Measurements from ENCODE around the gene SLC9A5. TPM values are rescaled to one million over a fixed set of nuclear protein-coding genes. Genes with fewer than 3 reads are reported as not detected.

The SLC9A5 gene
- total RNA-seq, 2 experiments from 2014 or later, result 5.2 TPM

GRCh38 chr16:67264866-67265265, 16.1 kb downstream of the SLC9A5 start:
- H3K9me3 Mint-ChIP-seq, result no peaks in the 10 kb centered on the region
- CTCF ChIA-PET, result interaction anchor here (0.8 to 1.3 kb wide), 2 partner anchors 74 to 135 kb away, joined by 4 read pairs; no protein-coding TSS in a partner anchor
- H3K36me3 Mint-ChIP-seq (ENCODE audit: low read depth), result no peaks in the 10 kb centered on the region
- H3K4me1 Mint-ChIP-seq (ENCODE audit: low read depth), result no peaks in the 10 kb centered on the region
- no peak for DNase-seq
- no peak overlapping the region for H3K27ac Mint-ChIP-seq
- no peak overlapping the region for H3K4me3 Mint-ChIP-seq
- H3K27me3 Mint-ChIP-seq (ENCODE audit: low read depth), result peaks cover 19% of the 10 kb centered on the region
- intact Hi-C loops (cut with micrococcal nuclease), result no loop called here

GRCh38 chr16:67265834-67266233, 17.1 kb downstream of the SLC9A5 start:
- CTCF ChIA-PET, result interaction anchor here (1.0 to 2.0 kb wide), 5 partner anchors 14 to 134 kb away, joined by 3 to 4 read pairs (median 4); partner anchors contain the start of gene SLC9A5
- no peak overlapping the region for H3K27ac Mint-ChIP-seq
- peaks cover 16% of the 10 kb centered on the region for H3K27me3 Mint-ChIP-seq (ENCODE audit: low read depth)
- H3K4me1 Mint-ChIP-seq (ENCODE audit: low read depth), result no peaks in the 10 kb centered on the region
- no peak for DNase-seq
- no peaks in the 10 kb centered on the region for H3K9me3 Mint-ChIP-seq
- intact Hi-C loops (cut with micrococcal nuclease), result no loop called here
- no peak overlapping the region for H3K4me3 Mint-ChIP-seq
- H3K36me3 Mint-ChIP-seq (ENCODE audit: low read depth), result no peaks in the 10 kb centered on the region

GRCh38 chr16:67268136-67268579, 19.4 kb downstream of the SLC9A5 start:
- CTCF ChIA-PET, result interaction anchor here (0.6 to 1.2 kb wide), 3 partner anchors 10 to 145 kb away, joined by 3 read pairs; no protein-coding TSS in a partner anchor
- Mint-ChIP-seq H3K36me3 (ENCODE audit: low read depth) (no peaks in the 10 kb centered on the region), H3K4me3 (no peak overlapping the region), H3K4me1 (ENCODE audit: low read depth) (no peaks in the 10 kb centered on the region), H3K27ac (no peak overlapping the region), H3K27me3 (ENCODE audit: low read depth) (peaks cover 5% of the 10 kb centered on the region), H3K9me3 (no peaks in the 10 kb centered on the region)
- no peak for DNase-seq
- intact Hi-C loops (cut with micrococcal nuclease), result no loop called here

- no peak overlapping the region for H3K4me3 Mint-ChIP-seq
- no peaks in the 10 kb centered on the region for H3K9me3 Mint-ChIP-seq
- H3K27ac Mint-ChIP-seq, result no peak overlapping the region
- H3K4me1 Mint-ChIP-seq (ENCODE audit: low read depth), result no peaks in the 10 kb centered on the region
- DNase-seq, result no peak
- CTCF ChIA-PET, result interaction anchor here (1.3 to 1.4 kb wide), 2 partner anchors 21 to 130 kb away, joined by 3 to 5 read pairs; partner anchors contain the start of gene SLC9A5
- intact Hi-C loops (cut with micrococcal nuclease), result no loop called here
- peaks cover 2% of the 10 kb centered on the region for H3K36me3 Mint-ChIP-seq (ENCODE audit: low read depth)
- peaks cover 1% of the 10 kb centered on the region for H3K27me3 Mint-ChIP-seq (ENCODE audit: low read depth)
Measured at GRCh38 chr16:67269766-67270165, 21.0 kb downstream of the SLC9A5 start.

- CTCF ChIA-PET, result interaction anchor here (0.7 to 0.9 kb wide), 2 partner anchors 76 to 128 kb away, joined by 3 read pairs; no protein-coding TSS in a partner anchor
- Mint-ChIP-seq H3K4me1 (ENCODE audit: low read depth) (no peaks in the 10 kb centered on the region), H3K27me3 (ENCODE audit: low read depth) (no peaks in the 10 kb centered on the region), H3K4me3 (no peak overlapping the region), H3K27ac (no peak overlapping the region), H3K9me3 (no peaks in the 10 kb centered on the region), H3K36me3 (ENCODE audit: low read depth) (peaks cover 3% of the 10 kb centered on the region)
- no peak for DNase-seq
- intact Hi-C loops (cut with micrococcal nuclease), result no loop called here
Measured at GRCh38 chr16:67270931-67271338, 22.2 kb downstream of the SLC9A5 start.

- no peaks in the 10 kb centered on the region for H3K27me3 Mint-ChIP-seq (ENCODE audit: low read depth)
- no peak for DNase-seq
- H3K9me3 Mint-ChIP-seq, result no peaks in the 10 kb centered on the region
- H3K4me1 Mint-ChIP-seq (ENCODE audit: low read depth), result peaks cover 1% of the 10 kb centered on the region
- H3K27ac Mint-ChIP-seq, result no peak overlapping the region
- H3K36me3 Mint-ChIP-seq (ENCODE audit: low read depth), result peaks cover 5% of the 10 kb centered on the region
- CTCF ChIA-PET, result no interaction called here
- intact Hi-C loops (cut with micrococcal nuclease), result no loop called here
- no peak overlapping the region for H3K4me3 Mint-ChIP-seq
Measured at GRCh38 chr16:67271446-67271845, 22.7 kb downstream of the SLC9A5 start.

GRCh38 chr16:67275321-67275720, 26.5 kb downstream of the SLC9A5 start:
- Mint-ChIP-seq H3K36me3 (ENCODE audit: low read depth) (peaks cover 13% of the 10 kb centered on the region), H3K27ac (no peak overlapping the region), H3K4me1 (ENCODE audit: low read depth) (peaks cover 20% of the 10 kb centered on the region), H3K9me3 (no peaks in the 10 kb centered on the region), H3K27me3 (ENCODE audit: low read depth) (no peaks in the 10 kb centered on the region), H3K4me3 (no peak overlapping the region)
- intact Hi-C loops (cut with micrococcal nuclease), result no loop called here
- no peak for DNase-seq
- CTCF ChIA-PET, result interaction anchor here (0.7 kb wide), 1 partner anchor 571 kb away, joined by 3 read pairs; no protein-coding TSS in a partner anchor

GRCh38 chr16:67277294-67277998, 28.7 kb downstream of the SLC9A5 start:
- Mint-ChIP-seq H3K27ac (peak overlapping the region; percentile 86), H3K4me1 (ENCODE audit: low read depth) (peaks cover 20% of the 10 kb centered on the region), H3K4me3 (peak overlapping the region; percentile 79), H3K36me3 (ENCODE audit: low read depth) (peaks cover 13% of the 10 kb centered on the region), H3K27me3 (ENCODE audit: low read depth) (no peaks in the 10 kb centered on the region), H3K9me3 (no peaks in the 10 kb centered on the region)
- DNase-seq, result peak; percentile 23
- CTCF ChIA-PET, result interaction anchor here (0.6 to 2.8 kb wide), 11 partner anchors 17 to 399 kb away, joined by 3 to 19 read pairs (median 3); partner anchors contain the start of gene TMEM208
- intact Hi-C loops (cut with micrococcal nuclease), result no loop called here

GRCh38 chr16:67277999-67278772, 29.4 kb downstream of the SLC9A5 start:
- H3K4me1 Mint-ChIP-seq (ENCODE audit: low read depth), result peaks cover 20% of the 10 kb centered on the region
- H3K4me3 Mint-ChIP-seq, result peak overlapping the region; percentile 79
- H3K27me3 Mint-ChIP-seq (ENCODE audit: low read depth), result no peaks in the 10 kb centered on the region
- no peak for DNase-seq
- peak overlapping the region; percentile 86 for H3K27ac Mint-ChIP-seq
- intact Hi-C loops (cut with micrococcal nuclease), result loop anchor here (1.0 to 2.0 kb wide), 4 partner anchors 18 to 323 kb away; partner anchors contain the start of gene FHOD1
- H3K36me3 Mint-ChIP-seq (ENCODE audit: low read depth), result peaks cover 13% of the 10 kb centered on the region
- CTCF ChIA-PET, result interaction anchor here (0.5 to 2.8 kb wide), 26 partner anchors 10 to 190 kb away, joined by 3 to 19 read pairs (median 3); partner anchors contain the start of genes FHOD1, KCTD19, LRRC36 and TMEM208
- H3K9me3 Mint-ChIP-seq, result no peaks in the 10 kb centered on the region

- peak overlapping the region; percentile 86 for H3K27ac Mint-ChIP-seq
- CTCF ChIA-PET, result interaction anchor here (0.5 to 2.8 kb wide), 24 partner anchors 12 to 189 kb away, joined by 3 to 19 read pairs (median 4); partner anchors contain the start of genes FHOD1, KCTD19, LRRC36 and TMEM208
- no peaks in the 10 kb centered on the region for H3K27me3 Mint-ChIP-seq (ENCODE audit: low read depth)
Measured at GRCh38 chr16:67278773-67279295, 30.1 kb downstream of the SLC9A5 start.

GRCh38 chr16:67279296-67280089, 30.7 kb downstream of the SLC9A5 start, which contains the start of gene PLEKHG4:
PLEKHG4 (plus strand) TSS chr16:67279532; CDS start chr16:67280045, 513 bp downstream.
- peak; percentile 85 for DNase-seq
- CTCF ChIA-PET, result interaction anchor here (0.7 to 2.9 kb wide), 17 partner anchors 11 to 139 kb away, joined by 3 to 10 read pairs (median 4); partner anchors contain the start of genes FHOD1, KCTD19 and LRRC36
- Mint-ChIP-seq H3K36me3 (ENCODE audit: low read depth) (peaks cover 11% of the 10 kb centered on the region), H3K27me3 (ENCODE audit: low read depth) (no peaks in the 10 kb centered on the region), H3K9me3 (no peaks in the 10 kb centered on the region), H3K27ac (peak within 1 kb of the TSS; percentile 86), H3K4me3 (peak within 1 kb of the TSS; percentile 79), H3K4me1 (ENCODE audit: low read depth) (peaks cover 20% of the 10 kb centered on the region)
- intact Hi-C loops (cut with micrococcal nuclease), result loop anchor here (1.0 to 2.0 kb wide), 7 partner anchors 32 to 325 kb away; partner anchors contain the start of genes TMEM208 and ZDHHC1

More at GRCh38 chr16:67278773-67279295, 30.1 kb downstream of the SLC9A5 start:
- H3K36me3 Mint-ChIP-seq (ENCODE audit: low read depth), result peaks cover 11% of the 10 kb centered on the region
- intact Hi-C loops (cut with micrococcal nuclease), result loop anchor here (1.0 to 2.0 kb wide), 9 partner anchors 19 to 324 kb away; partner anchors contain the start of genes FHOD1, TMEM208 and ZDHHC1
- peaks cover 20% of the 10 kb centered on the region for H3K4me1 Mint-ChIP-seq (ENCODE audit: low read depth)
- no peaks in the 10 kb centered on the region for H3K9me3 Mint-ChIP-seq
- peak; percentile 69 for DNase-seq
- peak overlapping the region; percentile 79 for H3K4me3 Mint-ChIP-seq

Data from activated naive CD4-positive, alpha-beta T cell treated with anti-CD3 and anti-CD28 coated beads for 36 hours (primary cell).